ENCODE results near the gene GPC6.

DNA sequence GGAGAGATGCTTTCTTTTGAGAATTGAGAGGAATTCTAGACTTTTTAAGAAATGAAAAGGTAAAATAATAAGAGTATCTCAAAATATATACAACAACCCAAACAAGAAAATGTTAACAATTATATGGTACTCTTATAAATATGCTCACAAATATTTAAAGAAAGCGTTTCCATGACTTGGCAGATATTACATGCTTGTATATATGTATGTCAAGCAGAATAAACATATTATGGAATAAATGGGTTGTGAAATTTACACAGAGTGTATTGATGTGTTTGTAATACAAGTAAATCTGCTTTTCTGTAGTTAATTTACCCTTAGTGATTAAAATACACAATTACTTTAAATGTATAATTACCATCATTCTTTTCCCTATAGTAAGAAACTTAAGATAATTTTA, 65.8 kb downstream of the GPC6 start:
- TF ChIP-seq, protein P1, sequence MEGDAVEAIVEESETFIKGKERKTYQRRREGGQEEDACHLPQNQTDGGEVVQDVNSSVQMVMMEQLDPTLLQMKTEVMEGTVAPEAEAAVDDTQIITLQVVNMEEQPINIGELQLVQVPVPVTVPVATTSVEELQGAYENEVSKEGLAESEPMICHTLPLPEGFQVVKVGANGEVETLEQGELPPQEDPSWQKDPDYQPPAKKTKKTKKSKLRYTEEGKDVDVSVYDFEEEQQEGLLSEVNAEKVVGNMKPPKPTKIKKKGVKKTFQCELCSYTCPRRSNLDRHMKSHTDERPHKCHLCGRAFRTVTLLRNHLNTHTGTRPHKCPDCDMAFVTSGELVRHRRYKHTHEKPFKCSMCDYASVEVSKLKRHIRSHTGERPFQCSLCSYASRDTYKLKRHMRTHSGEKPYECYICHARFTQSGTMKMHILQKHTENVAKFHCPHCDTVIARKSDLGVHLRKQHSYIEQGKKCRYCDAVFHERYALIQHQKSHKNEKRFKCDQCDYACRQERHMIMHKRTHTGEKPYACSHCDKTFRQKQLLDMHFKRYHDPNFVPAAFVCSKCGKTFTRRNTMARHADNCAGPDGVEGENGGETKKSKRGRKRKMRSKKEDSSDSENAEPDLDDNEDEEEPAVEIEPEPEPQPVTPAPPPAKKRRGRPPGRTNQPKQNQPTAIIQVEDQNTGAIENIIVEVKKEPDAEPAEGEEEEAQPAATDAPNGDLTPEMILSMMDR (IDR thresholded peaks at IDR 0.05; ENCODE audit: insufficient read depth, low read depth, low read length), result no peak
- TF ChIP-seq EZH2 (IDR thresholded peaks at IDR 0.05; ENCODE audit: insufficient read depth, low read length), result no peak

Data from astrocyte (in vitro differentiated cells and primary cell).